ENCODE measurements around the gene TXNDC11. TPM values are rescaled to one million over a fixed set of nuclear protein-coding genes. Genes with fewer than 3 reads are reported as not detected.

TXNDC11 gene
- total RNA-seq, 2 experiments from 2014 or later = 30.1 to 34.4 TPM

DNA sequence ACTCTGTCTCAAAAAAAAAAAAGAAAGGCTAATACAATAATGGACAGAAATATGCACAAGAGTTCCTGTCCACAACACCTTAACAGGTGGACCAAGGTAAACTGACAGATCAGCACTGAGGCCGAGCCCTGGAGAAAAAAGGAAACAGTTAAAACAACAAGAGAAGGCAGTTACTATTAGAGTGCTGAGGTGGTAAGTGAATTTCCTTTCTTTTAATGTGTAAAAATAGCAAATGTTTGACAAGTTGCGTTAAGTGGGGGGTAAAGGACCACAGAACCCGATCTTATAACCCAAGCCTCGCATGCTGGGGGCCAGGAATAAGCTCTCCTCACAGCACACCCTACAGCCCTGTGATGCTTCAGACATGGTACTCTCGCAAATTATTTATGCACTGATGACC, 24.8 kb downstream of the TXNDC11 start:
- Mint-ChIP-seq H3K27me3 (ENCODE audit: low read depth) (no peaks in the 10 kb centered on the region), H3K9me3 (ENCODE audit: insufficient read depth) (no peaks in the 10 kb centered on the region), H3K4me1 (ENCODE audit: low read depth) (peaks cover 15% of the 10 kb centered on the region), H3K4me3 (no peak overlapping the region), H3K27ac (no peak overlapping the region), H3K36me3 (ENCODE audit: low read depth) (peaks cover 39% of the 10 kb centered on the region)
- DNase-seq (no peak), ATAC-seq (no peak)
- POLR2A ChIA-PET = interaction anchor here (0.8 kb wide), 1 partner anchor 80 kb away, joined by 3 read pairs; no protein-coding TSS in a partner anchor
- CTCF ChIA-PET = interaction anchor here (0.6 to 1.9 kb wide), 4 partner anchors 76 to 759 kb away, joined by 3 to 13 read pairs (median 4); no protein-coding TSS in a partner anchor

DNA sequence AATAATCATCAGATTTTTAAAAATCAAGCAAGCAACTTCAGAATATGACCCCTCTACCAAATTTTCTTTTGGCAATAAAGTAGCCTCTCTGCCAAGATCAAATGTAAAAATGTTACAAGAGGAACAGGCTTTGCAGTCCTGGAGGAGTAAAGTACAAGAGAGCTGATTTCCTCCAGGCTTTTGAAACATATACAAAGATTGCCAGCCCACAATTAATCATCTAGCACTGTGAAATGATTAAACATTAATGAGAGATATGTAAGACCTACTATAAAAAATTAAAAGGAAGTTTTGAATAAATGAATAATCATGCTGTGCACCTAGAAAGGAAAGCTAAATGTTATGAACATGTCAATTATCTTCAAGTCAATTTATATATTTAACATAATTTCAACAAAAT, 26.3 kb downstream of the TXNDC11 start:
- CTCF ChIA-PET = interaction anchor here (1.7 to 3.0 kb wide), 4 partner anchors 9 to 752 kb away, joined by 4 to 11 read pairs (median 6); no protein-coding TSS in a partner anchor

DNA sequence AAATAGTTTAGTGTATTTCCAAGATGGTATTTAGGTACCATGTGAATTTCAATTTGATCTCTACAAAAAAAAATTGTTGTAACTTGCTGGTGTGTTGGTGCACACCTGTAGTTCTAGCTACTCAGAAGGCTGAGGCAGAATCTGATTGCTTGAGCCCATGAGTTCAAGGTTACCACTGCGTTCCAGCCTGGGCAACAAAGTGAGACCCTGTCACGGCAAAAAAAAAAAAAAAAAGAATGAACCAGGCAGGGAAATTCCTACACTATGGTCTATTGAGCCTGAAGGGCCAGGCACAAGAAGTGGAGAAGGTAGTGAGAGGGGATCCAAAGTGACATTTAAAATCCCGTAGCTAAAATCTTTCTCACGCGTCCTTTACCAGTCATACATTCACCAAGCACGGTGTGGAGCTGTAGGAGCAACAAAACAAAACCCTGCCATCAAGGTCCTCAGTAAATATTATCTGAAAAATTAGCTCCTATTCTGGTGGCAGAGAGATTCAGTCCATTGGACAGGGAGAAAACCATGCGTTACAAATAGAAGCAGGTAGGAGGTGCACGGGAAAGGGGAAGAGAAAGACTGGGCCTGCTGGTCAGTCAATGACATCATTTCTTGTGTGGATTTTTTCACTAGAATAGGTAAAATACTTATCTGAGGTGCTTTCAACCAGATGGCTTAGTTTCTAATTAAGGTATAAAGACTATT, 27.3 kb downstream of the TXNDC11 start:
- Mint-ChIP-seq H3K27ac (no peak overlapping the region), H3K36me3 (ENCODE audit: low read depth) (peaks cover 30% of the 10 kb centered on the region), H3K9me3 (ENCODE audit: insufficient read depth) (no peaks in the 10 kb centered on the region), H3K4me1 (ENCODE audit: low read depth) (peaks cover 11% of the 10 kb centered on the region), H3K27me3 (ENCODE audit: low read depth) (no peaks in the 10 kb centered on the region), H3K4me3 (no peak overlapping the region)
- ChIA-PET CTCF (interaction anchor here (0.7 to 3.0 kb wide), 26 partner anchors 10 to 751 kb away, joined by 3 to 47 read pairs (median 5); no protein-coding TSS in a partner anchor), POLR2A (no interaction called here)
- DNase-seq (no peak), ATAC-seq (no peak)

More for the DNA sequence above, 26.3 kb downstream of the TXNDC11 start:
- peaks cover 31% of the 10 kb centered on the region for H3K36me3 Mint-ChIP-seq (ENCODE audit: low read depth)
- H3K27me3 Mint-ChIP-seq (ENCODE audit: low read depth) = no peaks in the 10 kb centered on the region
- H3K4me1 Mint-ChIP-seq (ENCODE audit: low read depth) = peaks cover 11% of the 10 kb centered on the region
- no peak overlapping the region for H3K27ac Mint-ChIP-seq
- DNase-seq (no peak), ATAC-seq (no peak)
- no peaks in the 10 kb centered on the region for H3K9me3 Mint-ChIP-seq (ENCODE audit: insufficient read depth)
- no peak overlapping the region for H3K4me3 Mint-ChIP-seq
- POLR2A ChIA-PET = no interaction called here

DNA sequence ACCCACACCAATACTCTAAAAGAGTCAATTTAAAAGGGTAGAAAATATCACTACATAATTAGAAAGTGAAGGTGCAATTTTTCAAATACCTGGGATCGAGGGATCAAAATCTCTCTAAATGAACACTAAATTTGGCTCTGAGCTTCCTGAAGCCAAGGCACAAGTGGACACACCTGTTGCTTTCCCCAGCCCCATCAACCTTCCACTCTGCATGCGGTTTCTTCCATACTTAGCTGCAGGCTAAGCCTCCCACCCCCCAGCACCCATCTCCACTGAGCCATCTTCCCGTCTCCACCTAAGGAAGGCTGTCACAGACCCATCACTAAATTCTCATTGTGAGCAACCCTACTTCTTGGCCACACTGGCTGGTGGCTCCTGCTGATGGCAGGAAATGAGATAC, 30.5 kb downstream of the TXNDC11 start:
- POLR2A ChIA-PET = interaction anchor here (0.5 to 1.9 kb wide), 2 partner anchors 14 to 399 kb away, joined by 3 to 5 read pairs; no protein-coding TSS in a partner anchor

DNA sequence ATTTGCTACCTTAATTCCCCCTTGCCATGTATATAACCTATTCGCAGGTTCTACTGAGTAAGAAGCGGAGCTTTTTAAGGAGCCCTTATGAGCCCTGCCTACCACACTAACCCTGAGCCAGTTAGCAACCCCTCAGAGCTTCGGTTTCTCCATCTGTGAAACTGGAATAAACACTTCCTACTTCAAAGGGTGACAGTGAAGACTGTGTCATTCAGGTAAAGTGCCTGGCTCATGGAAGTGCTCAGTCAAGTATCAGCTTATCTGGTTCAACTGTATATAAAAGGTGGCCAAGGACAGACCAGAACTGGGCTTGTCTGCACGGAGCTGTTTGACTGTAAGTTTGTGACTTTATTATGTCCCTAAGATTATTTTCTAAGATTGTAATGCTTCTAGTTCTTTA, 31.0 kb downstream of the TXNDC11 start:
- no peak for DNase-seq
- peaks cover 6% of the 10 kb centered on the region for H3K4me1 Mint-ChIP-seq (ENCODE audit: low read depth)
- no peaks in the 10 kb centered on the region for H3K9me3 Mint-ChIP-seq (ENCODE audit: insufficient read depth)
- ChIA-PET CTCF (interaction anchor here (0.7 to 3.1 kb wide), 9 partner anchors 14 to 748 kb away, joined by 3 to 21 read pairs (median 4); no protein-coding TSS in a partner anchor), POLR2A (interaction anchor here (1.9 kb wide), 1 partner anchor 14 kb away, joined by 5 read pairs; no protein-coding TSS in a partner anchor)
- peaks cover 35% of the 10 kb centered on the region for H3K36me3 Mint-ChIP-seq (ENCODE audit: low read depth)
- no peak overlapping the region for H3K4me3 Mint-ChIP-seq
- H3K27ac Mint-ChIP-seq = peak overlapping the region; percentile 13
- no peak for ATAC-seq
- H3K27me3 Mint-ChIP-seq (ENCODE audit: low read depth) = no peaks in the 10 kb centered on the region

More for the DNA sequence above, 30.5 kb downstream of the TXNDC11 start:
- Mint-ChIP-seq H3K4me3 (no peak overlapping the region), H3K27ac (no peak overlapping the region), H3K9me3 (ENCODE audit: insufficient read depth) (no peaks in the 10 kb centered on the region), H3K4me1 (ENCODE audit: low read depth) (peaks cover 6% of the 10 kb centered on the region), H3K36me3 (ENCODE audit: low read depth) (peaks cover 36% of the 10 kb centered on the region), H3K27me3 (ENCODE audit: low read depth) (no peaks in the 10 kb centered on the region)
- DNase-seq (no peak), ATAC-seq (no peak)
- CTCF ChIA-PET = interaction anchor here (1.0 to 3.1 kb wide), 7 partner anchors 14 to 749 kb away, joined by 4 to 21 read pairs (median 5); no protein-coding TSS in a partner anchor

DNA sequence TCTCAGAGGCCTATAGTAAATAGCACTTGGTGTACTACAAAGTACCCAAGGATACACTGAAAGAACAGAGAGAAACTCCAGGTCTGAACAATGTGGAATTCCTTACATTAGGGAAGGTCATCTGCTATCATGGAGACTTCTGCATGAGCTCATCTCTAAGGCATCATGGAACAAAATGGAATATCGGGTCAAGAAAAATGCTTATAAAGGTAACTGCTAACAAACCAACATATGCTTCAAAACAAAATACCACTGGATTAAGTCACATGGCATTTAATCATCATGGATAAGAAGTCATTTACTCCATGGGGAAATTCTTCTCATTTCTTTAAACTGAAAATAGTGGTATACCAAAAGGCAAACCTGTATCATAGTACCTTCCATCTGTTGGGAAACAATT, 34.2 kb downstream of the TXNDC11 start:
- H3K27me3 Mint-ChIP-seq (ENCODE audit: low read depth) = no peaks in the 10 kb centered on the region
- ChIA-PET CTCF (interaction anchor here (1.0 to 1.8 kb wide), 5 partner anchors 11 to 744 kb away, joined by 3 to 11 read pairs (median 4); no protein-coding TSS in a partner anchor), POLR2A (no interaction called here)
- no peaks in the 10 kb centered on the region for H3K4me1 Mint-ChIP-seq (ENCODE audit: low read depth)
- H3K4me3 Mint-ChIP-seq = no peak overlapping the region
- DNase-seq (no peak), ATAC-seq (no peak)
- peaks cover 27% of the 10 kb centered on the region for H3K36me3 Mint-ChIP-seq (ENCODE audit: low read depth)
- no peak overlapping the region for H3K27ac Mint-ChIP-seq
- no peaks in the 10 kb centered on the region for H3K9me3 Mint-ChIP-seq (ENCODE audit: insufficient read depth)

DNA sequence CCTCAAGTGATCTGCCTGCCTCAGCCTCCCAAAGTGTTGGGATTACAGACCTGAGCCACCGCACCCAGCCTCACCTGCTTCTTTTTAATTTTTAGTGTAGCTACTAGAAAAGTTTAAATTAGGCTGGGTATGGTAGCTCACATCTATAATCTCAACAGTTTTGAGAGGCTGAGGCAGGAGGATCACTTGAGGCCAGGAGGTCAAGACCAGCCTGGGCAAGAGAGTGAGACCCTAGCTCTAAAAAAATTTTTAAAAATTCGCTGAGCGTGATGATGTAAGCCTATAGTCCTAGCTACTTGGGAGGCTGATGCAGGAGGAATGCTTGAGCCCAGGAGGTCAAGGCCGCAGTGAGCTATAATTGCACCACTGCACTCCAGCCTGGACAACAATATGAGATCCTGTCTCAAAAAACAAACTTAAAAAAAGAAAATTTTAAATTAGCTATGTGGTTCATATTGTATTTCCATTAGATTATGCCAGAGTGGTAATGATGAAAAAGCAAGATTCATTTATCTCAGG, 34.9 kb downstream of the TXNDC11 start:
- H3K27ac Mint-ChIP-seq = no peak overlapping the region
- CTCF ChIA-PET = interaction anchor here (1.0 to 1.8 kb wide), 6 partner anchors 10 to 743 kb away, joined by 3 to 11 read pairs (median 4); partner anchors contain the start of gene ZC3H7A
- POLR2A ChIA-PET = no interaction called here

DNA sequence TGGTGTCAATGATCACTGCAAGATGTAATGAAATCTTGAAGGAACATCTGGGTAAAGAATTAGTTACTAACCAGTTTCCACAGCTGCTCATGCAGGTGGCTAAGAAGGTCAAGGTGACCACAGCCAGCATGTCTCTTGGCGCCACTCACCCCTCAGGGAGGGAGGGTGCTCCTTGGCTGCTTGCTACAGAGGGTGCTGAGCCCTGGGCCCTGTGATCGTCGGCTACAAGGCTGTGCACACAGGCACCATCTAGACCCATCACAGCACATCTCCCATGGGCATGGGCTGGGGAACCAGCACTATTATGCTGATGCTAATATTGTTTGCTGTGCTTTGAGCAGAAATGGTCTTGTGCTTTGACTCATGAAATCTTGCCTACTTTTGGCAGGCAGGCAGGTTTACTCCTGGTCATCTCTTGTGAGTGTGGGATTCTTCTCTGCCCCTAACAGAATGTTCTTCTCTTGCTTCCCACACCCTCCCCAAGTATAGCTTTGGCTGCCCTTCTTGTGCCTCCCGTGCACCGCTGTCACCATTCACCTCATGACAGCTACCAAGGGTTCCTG, 36.4 kb downstream of the TXNDC11 start:
- no peak overlapping the region for H3K4me3 Mint-ChIP-seq
- H3K27ac Mint-ChIP-seq = no peak overlapping the region
- H3K36me3 Mint-ChIP-seq (ENCODE audit: low read depth) = peaks cover 30% of the 10 kb centered on the region
- no peaks in the 10 kb centered on the region for H3K4me1 Mint-ChIP-seq (ENCODE audit: low read depth)
- no peaks in the 10 kb centered on the region for H3K9me3 Mint-ChIP-seq (ENCODE audit: insufficient read depth)
- no peaks in the 10 kb centered on the region for H3K27me3 Mint-ChIP-seq (ENCODE audit: low read depth)
- ChIA-PET CTCF (interaction anchor here (1.1 to 3.1 kb wide), 2 partner anchors 8 to 735 kb away, joined by 3 to 15 read pairs; no protein-coding TSS in a partner anchor), POLR2A (no interaction called here)
- ATAC-seq = no peak
- DNase-seq = no peak

More for the DNA sequence above, 34.9 kb downstream of the TXNDC11 start:
- H3K4me1 Mint-ChIP-seq (ENCODE audit: low read depth) = no peaks in the 10 kb centered on the region
- H3K9me3 Mint-ChIP-seq (ENCODE audit: insufficient read depth) = no peaks in the 10 kb centered on the region
- H3K4me3 Mint-ChIP-seq = no peak overlapping the region
- DNase-seq = no peak
- H3K27me3 Mint-ChIP-seq (ENCODE audit: low read depth) = no peaks in the 10 kb centered on the region
- peaks cover 30% of the 10 kb centered on the region for H3K36me3 Mint-ChIP-seq (ENCODE audit: low read depth)
- ATAC-seq = no peak

DNA sequence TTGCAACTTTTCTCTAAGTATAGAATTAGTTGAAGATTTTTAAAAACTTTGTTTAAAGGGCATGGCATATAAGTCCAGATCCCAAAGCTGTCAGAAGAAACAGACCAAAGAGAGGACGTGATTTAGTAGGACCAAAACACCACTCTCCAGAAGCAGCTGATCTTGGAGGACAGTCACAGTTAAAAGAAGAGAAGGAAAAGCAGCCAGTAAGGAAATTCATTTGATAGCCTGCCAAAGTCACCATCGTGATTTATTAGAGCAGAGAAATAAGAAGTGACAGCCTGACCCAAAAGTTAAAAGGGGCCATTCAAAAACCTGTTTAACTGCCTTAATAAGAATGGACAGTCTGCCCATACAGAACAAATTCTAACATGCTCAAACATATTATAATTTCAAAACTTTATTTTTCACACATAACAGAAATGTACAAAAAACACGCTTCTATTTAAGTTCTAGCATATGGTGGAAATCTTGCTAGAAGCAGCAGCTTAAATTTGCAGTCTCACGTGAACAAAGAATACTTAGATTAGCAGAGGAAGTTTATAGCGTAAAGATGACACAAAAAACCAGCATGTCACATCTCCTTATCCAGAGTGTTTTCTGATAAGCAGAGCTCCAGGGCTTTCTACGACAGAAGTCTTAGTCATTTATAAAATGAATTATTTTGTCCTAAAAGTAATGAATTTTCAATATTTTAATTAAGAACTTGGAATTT, 37.2 kb downstream of the TXNDC11 start:
- DNase-seq (no peak), ATAC-seq (no peak)
- CTCF ChIA-PET = interaction anchor here (3.1 kb wide), 1 partner anchor 9 kb away, joined by 15 read pairs; no protein-coding TSS in a partner anchor
- Mint-ChIP-seq H3K4me1 (ENCODE audit: low read depth) (peaks cover 4% of the 10 kb centered on the region), H3K27me3 (ENCODE audit: low read depth) (no peaks in the 10 kb centered on the region), H3K27ac (no peak overlapping the region), H3K9me3 (ENCODE audit: insufficient read depth) (no peaks in the 10 kb centered on the region), H3K36me3 (ENCODE audit: low read depth) (peaks cover 32% of the 10 kb centered on the region), H3K4me3 (no peak overlapping the region)
- POLR2A ChIA-PET = no interaction called here

DNA sequence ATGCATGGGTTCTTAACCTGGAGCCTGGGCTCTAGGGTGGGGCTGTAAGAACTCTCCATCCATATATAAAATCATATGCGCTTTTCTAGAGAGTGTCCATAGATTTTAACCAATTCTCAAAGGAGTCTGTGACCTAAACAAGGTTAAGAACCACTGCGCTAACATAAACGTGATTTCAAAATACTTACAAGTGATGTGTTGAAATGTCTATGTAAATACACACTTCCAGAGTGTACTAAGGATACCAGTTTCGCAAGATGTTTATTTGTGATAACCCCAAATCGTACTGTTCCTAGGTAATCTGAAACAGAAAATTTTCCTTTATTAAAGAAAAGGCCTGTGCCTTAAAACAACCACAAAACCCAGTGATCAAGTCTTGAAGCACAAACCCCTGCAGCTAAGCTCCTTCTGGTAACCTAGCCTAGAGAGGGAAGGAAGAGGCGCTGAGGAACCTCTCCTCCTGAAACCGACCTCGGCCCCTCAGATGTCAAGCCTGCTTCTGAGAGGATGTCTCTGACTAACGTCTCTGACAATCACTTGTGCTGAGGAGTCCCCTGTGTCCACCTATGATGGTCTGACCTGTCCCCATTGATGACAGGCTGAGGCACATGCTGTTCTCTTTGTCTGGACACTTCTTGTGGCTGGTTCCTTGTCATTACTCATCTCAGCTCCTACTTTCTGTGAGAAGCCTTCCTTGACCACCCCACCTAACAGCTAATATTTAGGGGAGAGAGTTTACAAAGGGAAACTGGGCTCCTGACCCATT, 42.2 kb downstream of the TXNDC11 start:
- DNase-seq (no peak), ATAC-seq (no peak)
- Mint-ChIP-seq H3K4me3 (no peak overlapping the region), H3K36me3 (ENCODE audit: low read depth) (peaks cover 55% of the 10 kb centered on the region), H3K27me3 (ENCODE audit: low read depth) (no peaks in the 10 kb centered on the region), H3K27ac (no peak overlapping the region), H3K9me3 (ENCODE audit: insufficient read depth) (no peaks in the 10 kb centered on the region), H3K4me1 (ENCODE audit: low read depth) (peaks cover 40% of the 10 kb centered on the region)
- CTCF ChIA-PET = interaction anchor here (0.6 to 3.0 kb wide), 2 partner anchors 14 to 292 kb away, joined by 3 to 8 read pairs; no protein-coding TSS in a partner anchor
- POLR2A ChIA-PET = no interaction called here
